ENCODE data around the gene DCST2.

Gene DCST2

DNA sequence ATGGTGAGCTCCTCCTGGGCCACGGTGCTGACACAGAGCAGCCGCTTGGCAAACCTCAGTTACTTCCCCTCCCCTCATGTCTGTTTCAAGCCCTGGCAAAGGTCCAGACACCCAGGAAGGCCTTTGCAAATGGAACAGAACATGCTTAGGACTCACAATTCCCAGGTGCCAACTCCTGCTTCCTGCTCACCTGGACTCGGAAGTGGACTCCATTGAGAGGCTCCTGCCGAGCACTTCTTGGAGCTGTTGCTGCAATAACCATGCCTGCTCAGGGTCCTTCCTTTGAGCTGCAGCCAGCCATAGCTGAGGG lies 10.7 kb downstream of the DCST2 start:
- DNase-seq (ENCODE audit: low spot score) = no peak
- in situ Hi-C loops (cut with MboI; ENCODE audit: low pct_unique_long_range_greater_than_20kb, low sequenced_read_pairs, unreplicated experiment) = no loop called here
- TF ChIP-seq, protein P1, sequence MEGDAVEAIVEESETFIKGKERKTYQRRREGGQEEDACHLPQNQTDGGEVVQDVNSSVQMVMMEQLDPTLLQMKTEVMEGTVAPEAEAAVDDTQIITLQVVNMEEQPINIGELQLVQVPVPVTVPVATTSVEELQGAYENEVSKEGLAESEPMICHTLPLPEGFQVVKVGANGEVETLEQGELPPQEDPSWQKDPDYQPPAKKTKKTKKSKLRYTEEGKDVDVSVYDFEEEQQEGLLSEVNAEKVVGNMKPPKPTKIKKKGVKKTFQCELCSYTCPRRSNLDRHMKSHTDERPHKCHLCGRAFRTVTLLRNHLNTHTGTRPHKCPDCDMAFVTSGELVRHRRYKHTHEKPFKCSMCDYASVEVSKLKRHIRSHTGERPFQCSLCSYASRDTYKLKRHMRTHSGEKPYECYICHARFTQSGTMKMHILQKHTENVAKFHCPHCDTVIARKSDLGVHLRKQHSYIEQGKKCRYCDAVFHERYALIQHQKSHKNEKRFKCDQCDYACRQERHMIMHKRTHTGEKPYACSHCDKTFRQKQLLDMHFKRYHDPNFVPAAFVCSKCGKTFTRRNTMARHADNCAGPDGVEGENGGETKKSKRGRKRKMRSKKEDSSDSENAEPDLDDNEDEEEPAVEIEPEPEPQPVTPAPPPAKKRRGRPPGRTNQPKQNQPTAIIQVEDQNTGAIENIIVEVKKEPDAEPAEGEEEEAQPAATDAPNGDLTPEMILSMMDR (IDR thresholded peaks at IDR 0.05; ENCODE audit: extremely low read depth, insufficient read depth, missing control alignments) = no peak

DNA sequence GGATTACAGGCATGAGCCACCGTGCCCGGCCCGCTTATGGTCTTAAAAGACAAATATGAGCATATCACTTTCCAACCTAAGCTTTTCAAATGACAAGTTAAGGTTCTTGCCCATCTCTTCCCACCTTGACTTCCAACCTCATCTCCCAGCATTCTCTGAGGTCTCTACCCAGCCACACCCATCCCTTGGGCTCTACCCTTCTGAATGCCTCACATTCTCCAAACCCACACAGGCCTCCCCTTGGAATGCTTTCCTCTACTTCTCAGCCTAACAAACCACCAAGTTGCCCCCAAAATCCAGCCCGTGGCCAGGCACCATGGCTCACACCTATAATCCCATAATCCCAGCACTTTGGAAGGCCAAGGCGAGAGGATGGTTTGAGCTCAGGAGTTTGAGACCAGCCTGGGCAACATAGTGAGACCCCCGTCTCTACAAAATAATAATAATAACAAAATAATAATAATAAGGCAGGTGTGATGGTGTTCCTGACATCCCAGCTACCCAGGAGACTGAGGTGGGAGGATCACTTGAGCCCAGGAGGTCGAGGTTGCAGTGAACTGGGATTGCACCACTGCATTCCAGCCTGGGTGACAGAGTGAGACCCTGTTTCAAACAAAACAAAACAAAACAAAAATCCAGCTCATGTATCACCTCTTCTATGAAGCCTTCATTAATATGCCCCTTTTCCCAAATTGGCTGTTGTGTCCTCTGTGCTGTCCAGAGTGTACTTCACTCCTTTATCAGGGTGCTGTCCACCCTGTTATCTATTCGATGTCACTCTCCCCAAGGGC lies 11.2 kb downstream of the DCST2 start:
- no peak for DNase-seq (ENCODE audit: low spot score)
- TF ChIP-seq, protein P1 (IDR thresholded peaks at IDR 0.05; ENCODE audit: extremely low read depth, insufficient read depth, missing control alignments) = no peak
- in situ Hi-C loops (cut with MboI; ENCODE audit: low pct_unique_long_range_greater_than_20kb, low sequenced_read_pairs, unreplicated experiment) = no loop called here

DNA sequence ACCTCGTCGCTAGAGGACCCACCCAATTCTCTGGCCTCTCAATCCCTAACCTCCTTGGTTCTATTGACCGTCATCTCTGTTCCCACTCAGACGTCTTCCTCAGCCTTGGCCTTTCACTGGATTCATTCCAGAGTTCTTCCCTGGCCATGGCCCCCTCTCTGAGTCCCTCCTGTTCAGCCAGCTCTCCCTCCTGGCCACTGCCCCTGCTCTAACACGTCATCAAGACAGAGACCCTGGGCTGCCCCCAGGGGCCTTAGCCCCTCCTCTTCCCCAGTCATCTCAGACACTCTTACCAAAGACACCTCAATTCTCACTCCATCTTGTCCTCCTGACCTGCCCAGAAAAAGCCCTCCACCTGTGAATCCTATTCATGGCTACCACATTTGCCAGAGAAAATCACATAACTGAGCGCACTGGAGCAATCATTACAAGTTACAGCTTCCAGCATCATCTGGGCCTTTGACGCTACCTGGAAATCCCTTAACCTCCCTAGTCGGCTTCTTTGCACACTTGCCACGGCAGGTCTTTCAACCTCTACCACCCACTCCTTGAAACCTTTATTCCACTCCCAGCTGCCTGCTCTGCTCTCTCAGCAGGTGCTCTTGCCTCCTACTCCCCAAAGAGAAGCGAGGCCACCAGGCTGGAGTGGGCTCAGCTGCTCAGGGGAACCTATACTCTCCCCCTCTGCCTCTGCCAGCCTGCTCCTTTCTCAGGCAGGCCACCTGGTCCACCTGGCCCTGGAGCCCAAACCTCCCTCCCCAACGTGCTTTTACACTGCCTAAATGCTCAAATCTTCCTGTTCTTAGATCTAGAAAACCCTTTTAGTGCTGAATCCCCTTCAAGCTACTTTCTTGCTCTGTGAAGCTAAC lies 14.0 kb downstream of the DCST2 start:
- no peak for DNase-seq (ENCODE audit: low spot score)
- TF ChIP-seq, protein P1 (IDR thresholded peaks at IDR 0.05; ENCODE audit: extremely low read depth, insufficient read depth, missing control alignments) = no peak
- in situ Hi-C loops (cut with MboI; ENCODE audit: low pct_unique_long_range_greater_than_20kb, low sequenced_read_pairs, unreplicated experiment) = no loop called here

DNA sequence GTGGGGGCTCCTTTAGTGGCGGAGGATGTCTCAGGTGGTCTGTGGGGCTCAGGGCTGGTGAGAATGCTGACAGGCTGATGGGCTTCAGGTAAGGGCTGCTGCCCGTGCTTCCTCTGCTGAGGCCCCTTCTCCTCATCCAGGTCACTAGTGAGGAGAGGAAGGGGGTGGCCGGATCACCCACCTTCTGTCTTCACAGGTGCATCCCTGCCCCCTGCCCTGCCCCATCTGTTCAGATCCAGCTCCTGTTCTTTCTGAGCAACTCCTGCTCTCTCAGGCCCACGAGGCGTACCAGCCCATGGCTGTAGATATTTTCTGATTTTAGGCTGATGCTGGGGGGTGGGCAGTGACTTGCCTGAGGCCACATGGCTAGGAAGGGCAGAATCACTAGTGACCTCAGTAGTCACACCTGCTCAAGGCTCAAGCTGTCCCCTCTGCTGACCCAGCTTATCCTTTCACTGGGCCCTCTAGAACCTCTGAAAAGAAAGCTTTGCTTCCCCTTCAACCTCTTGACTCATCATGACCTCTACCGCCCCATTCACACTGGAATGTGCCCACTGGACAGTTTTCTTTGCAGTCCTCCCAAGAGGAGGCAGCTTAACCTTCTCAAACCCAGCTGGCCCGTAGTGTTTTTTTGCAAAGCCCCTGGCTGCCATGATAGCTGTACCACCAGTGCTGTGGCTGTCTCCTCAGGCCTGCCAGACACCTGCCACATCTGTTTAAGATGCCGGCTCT lies 14.8 kb downstream of the DCST2 start:
- no peak for DNase-seq (ENCODE audit: low spot score)
- TF ChIP-seq, protein P1 (IDR thresholded peaks at IDR 0.05; ENCODE audit: extremely low read depth, insufficient read depth, missing control alignments) = no peak
- in situ Hi-C loops (cut with MboI; ENCODE audit: low pct_unique_long_range_greater_than_20kb, low sequenced_read_pairs, unreplicated experiment) = no loop called here

DNA sequence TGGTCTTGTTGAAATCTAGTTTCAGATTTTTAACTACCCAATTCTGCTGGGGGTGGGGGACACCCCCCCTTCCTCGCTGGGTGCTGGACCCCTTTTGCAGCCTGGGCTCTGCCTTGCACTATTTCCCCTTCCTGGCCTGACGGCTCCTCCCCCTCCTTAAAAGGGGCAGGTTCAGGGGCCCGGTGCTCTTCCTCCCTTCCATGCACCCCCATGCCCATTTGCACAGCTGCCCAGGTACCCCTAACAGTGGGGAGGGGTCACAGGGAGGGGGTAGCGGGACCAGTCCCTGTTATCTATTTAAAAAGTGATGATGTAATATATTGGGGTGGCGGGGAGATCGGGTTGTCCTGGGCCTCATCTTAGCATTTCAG lies 15.7 kb downstream of the DCST2 start:
- TF ChIP-seq, protein P1 (IDR thresholded peaks at IDR 0.05; ENCODE audit: extremely low read depth, insufficient read depth, missing control alignments) = no peak
- in situ Hi-C loops (cut with MboI; ENCODE audit: low pct_unique_long_range_greater_than_20kb, low sequenced_read_pairs, unreplicated experiment) = no loop called here

More for the DNA sequence above, 15.7 kb downstream of the DCST2 start:
- peak; percentile 69 for DNase-seq (ENCODE audit: low spot score)
